Cortex of kidney (tissue), 1 donor: Measurements from ENCODE around the gene TRIM64C.
"Not testable (repeated sequence)": the region's sequence is repeated elsewhere in the genome, so short reads cannot be mapped to it uniquely, and the experiment has no call there.

Experiments
- DNase-seq: peaks from one replicate; lab custom pipeline; 2025; lab: John Stamatoyannopoulos, UW

The TRIM64C gene, protein sequence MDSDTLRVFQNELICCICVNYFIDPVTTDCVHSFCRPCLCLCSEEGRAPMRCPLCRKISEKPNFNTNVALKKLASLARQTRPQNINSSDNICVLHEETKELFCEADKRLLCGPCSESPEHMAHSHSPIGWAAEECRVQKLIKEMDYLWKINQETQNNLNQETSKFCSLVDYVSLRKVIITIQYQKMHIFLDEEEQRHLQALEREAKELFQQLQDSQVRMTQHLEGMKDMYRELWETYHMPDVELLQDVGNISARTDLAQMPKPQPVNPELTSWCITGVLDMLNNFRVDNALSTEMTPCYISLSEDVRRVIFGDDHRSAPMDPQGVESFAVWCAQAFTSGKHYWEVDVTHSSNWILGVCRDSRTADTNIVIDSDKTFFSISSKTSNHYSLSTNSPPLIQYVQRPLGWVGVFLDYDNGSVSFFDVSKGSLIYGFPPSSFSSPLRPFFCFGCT

DNA sequence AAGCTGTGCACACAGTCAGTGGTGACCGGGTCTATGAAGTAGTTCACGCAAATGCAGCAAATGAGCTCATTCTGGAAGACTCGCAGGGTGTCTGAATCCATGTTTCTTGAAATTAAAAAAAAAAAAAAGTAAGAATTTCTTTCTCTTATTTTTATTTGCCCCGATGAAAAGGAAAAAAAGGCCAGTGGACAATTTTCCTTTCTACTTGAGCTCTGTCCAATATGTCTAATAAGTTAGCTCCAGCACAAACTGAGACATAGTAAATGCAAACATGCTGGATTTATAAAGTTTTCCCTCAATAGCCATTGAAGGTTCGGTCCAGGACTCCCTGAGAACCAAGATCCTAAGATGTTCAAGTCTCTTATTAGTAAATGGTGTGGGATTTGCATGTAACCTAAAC, at the start of gene TRIM64C:
TSS of gene TRIM64C (minus strand) at position 101 of the 400 bp plus-strand sequence. CDS start at position 101, 0 bp downstream.
- not testable (repeated sequence) for DNase-seq

DNA sequence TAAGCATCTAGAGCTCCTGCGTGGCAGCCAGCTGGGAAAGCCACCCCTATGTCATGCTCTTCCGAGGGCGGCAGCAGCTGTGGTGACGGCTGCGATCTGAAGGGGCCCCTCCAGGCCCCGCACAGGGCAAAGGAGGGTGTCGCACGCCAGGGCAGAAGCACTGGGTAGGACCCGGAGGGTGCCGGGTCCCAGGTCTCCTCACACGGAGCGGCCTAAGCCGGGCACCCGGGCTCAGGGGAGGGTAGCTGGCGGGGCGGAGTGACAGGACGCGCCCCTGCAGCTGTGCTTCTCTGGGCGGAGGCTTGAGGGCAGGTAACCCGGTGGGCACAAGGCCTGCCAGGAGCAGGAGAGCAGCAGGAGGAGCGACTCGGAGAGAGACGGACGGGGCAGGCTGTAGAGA, 43.4 kb upstream of the TRIM64C start:
- not testable (repeated sequence) for DNase-seq

DNA sequence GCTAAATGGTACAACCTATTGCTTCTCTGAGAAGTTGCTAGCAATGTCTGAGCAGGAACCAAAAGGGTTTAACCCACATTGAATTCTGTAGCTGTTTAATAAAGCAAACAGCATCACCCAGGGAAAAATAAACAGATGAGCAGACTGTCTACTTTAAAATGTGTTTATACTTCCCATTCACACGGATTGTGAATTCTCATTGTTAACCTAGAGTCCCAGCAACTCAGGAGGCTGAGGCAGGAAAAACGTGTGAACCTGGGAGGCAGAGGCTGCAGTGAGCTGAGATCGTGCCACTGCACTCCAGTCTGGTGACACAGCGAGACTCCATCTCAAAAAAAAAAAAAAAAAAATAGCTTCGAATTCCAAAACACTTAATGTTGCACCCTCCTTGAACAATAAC, 11.0 kb upstream of the TRIM64C start:
- not testable (repeated sequence) for DNase-seq

DNA sequence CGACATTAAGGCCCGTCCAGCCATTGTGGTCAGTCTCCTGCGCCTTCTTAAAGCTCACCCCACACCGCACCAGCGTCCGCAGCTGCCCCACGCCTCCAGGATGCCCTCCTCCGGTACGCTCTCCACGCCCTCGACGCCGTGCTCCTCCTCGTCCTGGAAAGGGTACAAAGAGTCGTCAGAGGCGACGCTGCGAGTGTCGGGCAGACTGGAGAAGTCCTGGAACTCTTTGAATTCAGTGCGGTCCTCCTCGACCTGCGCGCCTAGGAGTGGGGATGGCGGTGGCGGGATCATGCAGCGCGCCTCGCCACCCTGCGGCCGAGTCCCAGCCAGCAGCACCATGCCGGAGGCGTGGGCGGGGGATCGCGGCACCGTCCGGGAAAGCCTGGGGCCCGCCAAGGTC, 9.1 kb downstream of the TRIM64C start:
- DNase-seq, result not testable (repeated sequence)

DNA sequence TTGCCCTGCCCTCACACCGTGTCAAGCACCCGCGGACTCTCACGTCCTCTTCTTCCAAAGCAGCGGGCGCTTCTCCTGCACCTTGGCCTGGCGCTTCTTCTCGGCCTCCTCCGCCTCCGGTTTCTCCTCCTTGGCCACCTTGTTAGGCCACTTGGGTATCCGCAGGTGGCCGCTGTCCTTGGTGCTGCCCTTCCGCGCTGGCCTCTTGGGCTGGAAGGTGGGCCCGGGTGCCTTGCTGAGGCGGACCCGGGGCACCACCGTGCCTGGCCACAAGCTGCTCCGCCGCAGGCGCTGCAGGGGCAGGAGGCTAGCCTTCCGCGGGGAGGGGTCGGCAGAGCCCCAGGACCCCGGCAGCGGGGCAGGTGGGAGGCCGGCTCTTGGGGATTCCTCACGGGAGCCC, 10.7 kb downstream of the TRIM64C start:
- DNase-seq, result not testable (repeated sequence)

DNA sequence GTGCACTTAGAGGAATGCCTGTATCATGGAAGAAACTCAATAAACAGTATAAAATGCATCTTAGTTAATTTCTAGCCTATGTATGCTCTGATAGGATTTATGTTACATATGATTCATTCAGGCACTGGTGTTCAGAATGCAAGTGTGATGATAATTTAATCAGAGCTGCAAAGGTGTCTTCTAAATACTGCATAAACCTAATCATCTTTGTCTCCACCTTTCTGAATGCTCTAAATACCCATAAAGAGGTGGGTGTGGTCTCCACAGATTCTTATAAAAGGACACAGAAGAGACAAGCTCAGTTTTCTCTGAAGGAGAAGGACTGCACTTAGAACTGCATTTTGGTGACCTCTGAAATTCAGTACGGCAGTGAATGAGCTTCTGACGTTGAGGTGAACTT, 30.4 kb downstream of the TRIM64C start, which contains the start of gene TRIM49B:
TSS of gene TRIM49B (plus strand) at position 301 of the 400 bp plus-strand sequence. CDS start 2,777 bp downstream, outside the sequence.
- not testable (repeated sequence) for DNase-seq
